K562 (cell line): ENCODE data around the gene ADCY9. TPM values are rescaled to one million over a fixed set of nuclear protein-coding genes. Genes with fewer than 3 reads are reported as not detected.

Experiments
- ATAC-seq: fragments of 200-7000 bp; cut with Tn5 transposase; 3 replicates; pipeline ENCODE4 v1.9.1; 2020; ENCODE audit warnings: moderate library complexity
- BruUV-seq: library from RNA; stranded (reverse); fragments of 400-500 nt; replicated peaks from 2 replicates; lab custom pipeline; 2021; lab: Mats Ljungman, UMichigan
- CTCF ChIA-PET: fragments of 300-600 bp; formaldehyde crosslinking; extraction: SDS; loops from one replicate; lab custom pipeline; 2021; ENCODE audit warnings: low intra/inter-chr PET ratio; lab: Yijun Ruan, JAX
- POLR2A ChIA-PET: fragments of 300-600, 350-650 bp; sonication (Branson Sonifier 250); formaldehyde crosslinking; extraction: SDS; loops from one replicate; lab custom pipeline; 2021; ENCODE audit warnings: antibody characterized with exemption, inconsistent platforms; lab: Yijun Ruan, JAX
- DNase-seq, 4 experiments: peaks; one replicate each; pipeline versions ENCODE4 v3.0.0 to v3.0.0-alpha.2; 2011 to 2018; ENCODE audit warnings: low spot score in 3 of 4, mixed read lengths in 3 of 4; ENCODE audit errors: extremely low read depth in 1 of 4
- FAIRE-seq: peaks from 2 replicates; lab custom pipeline; 2011; peaks lifted over from hg19 to GRCh38; lab: Jason Lieb, UNC
- H2AFZ ChIP-seq: 2 replicates; pipeline ENCODE4 v1.6.0; 2011; ENCODE audit warnings: low read depth, low read length, control low read depth, inconsistent platforms
- H3K27ac ChIP-seq: fragments of 200-600 bp; 3 replicates; pipeline ENCODE4 v1.8.0; 2011; ENCODE audit warnings: low read depth, mild to moderate bottlenecking, control low read depth, inconsistent platforms, low read length, moderate library complexity, mixed read lengths; ENCODE audit errors: extremely low read depth
- H3K27me3 ChIP-seq, 2 experiments: fragments of 300-600 bp in 1 of 2; 2 replicates in 1 of 2; 3 replicates in 1 of 2; pipeline versions ENCODE4 v1.6.0 to v1.8.0; 2011; ENCODE audit warnings: inconsistent platforms in 2 of 2, low read length in 2 of 2, mild to moderate bottlenecking in 1 of 2, mixed read lengths in 1 of 2, moderate library complexity in 1 of 2; ENCODE audit not compliant: control insufficient read depth in 2 of 2, insufficient read depth in 2 of 2
- H3K36me3 ChIP-seq: fragments of 300-600 bp; 3 replicates; pipeline ENCODE4 v1.8.0; 2011; ENCODE audit warnings: mild to moderate bottlenecking, low read length, inconsistent platforms; ENCODE audit not compliant: control insufficient read depth, insufficient read depth
- H3K4me1 ChIP-seq, 2 experiments: fragments of 200-600 bp in 1 of 2; replicated peaks in 1 of 2; 2 replicates in 1 of 2; 3 replicates in 1 of 2; pipeline versions ENCODE4 v1.5.1 to v1.8.0; 2011; ENCODE audit warnings: inconsistent platforms in 2 of 2, low read length in 2 of 2, mild to moderate bottlenecking in 1 of 2, mixed read lengths in 1 of 2, moderate library complexity in 1 of 2; ENCODE audit not compliant: control insufficient read depth in 2 of 2, insufficient read depth in 2 of 2
- H3K4me2 ChIP-seq: 2 replicates; pipeline ENCODE4 v1.6.1; 2011; ENCODE audit warnings: low read length, control low read depth, inconsistent platforms, mixed read lengths; ENCODE audit not compliant: insufficient read depth
- H3K4me3 ChIP-seq: fragments of 200-600 bp; sonication (generic), shearing (Covaris generic); 2 replicates; pipeline ENCODE4 v1.5.1; 2016; ENCODE audit warnings: control low read depth, inconsistent platforms
- H3K79me2 ChIP-seq: fragments of 200-600 bp; 3 replicates; pipeline ENCODE4 v1.8.0; 2011; ENCODE audit warnings: low read length, inconsistent platforms; ENCODE audit not compliant: control insufficient read depth, insufficient read depth
- H3K9ac ChIP-seq, 2 experiments: 2 replicates each; pipeline versions ENCODE4 v1.6.0 to v1.6.1; 2011; ENCODE audit warnings: low read depth in 2 of 2, low read length in 2 of 2, control low read depth in 1 of 2, inconsistent platforms in 1 of 2, mild to moderate bottlenecking in 1 of 2, mixed read lengths in 1 of 2; ENCODE audit not compliant: insufficient read depth in 1 of 2
- H3K9me1 ChIP-seq: one replicate; pipeline ENCODE4 v1.6.0; 2011; ENCODE audit warnings: inconsistent platforms, mild to moderate bottlenecking, low read length, moderate library complexity; ENCODE audit not compliant: control insufficient read depth, insufficient read depth
- H3K9me3 ChIP-seq: replicated peaks from 2 replicates; pipeline ENCODE4 v1.5.1; 2011; ENCODE audit warnings: low read depth, low read length, inconsistent platforms; ENCODE audit not compliant: control insufficient read depth, insufficient read depth
- H4K20me1 ChIP-seq: replicated peaks from 2 replicates; pipeline ENCODE4 v1.6.1; 2011; ENCODE audit warnings: low read length, inconsistent platforms, mixed read lengths; ENCODE audit not compliant: control insufficient read depth, insufficient read depth
- ARID1B ChIP-seq: fragments of 450-650 bp; IDR thresholded peaks from 2 replicates; pipeline ENCODE4 v1.6.1; 2016; ENCODE audit warnings: antibody characterized with exemption, mild to moderate bottlenecking, inconsistent platforms
- JUNB ChIP-seq: fragments of 450-650 bp; formaldehyde crosslinking; conservative IDR thresholded peaks from 2 replicates; pipeline ENCODE4 v1.4.0; 2020; ENCODE audit warnings: mild to moderate bottlenecking
- PHB2 ChIP-seq: fragments of 450-650 bp; IDR thresholded peaks from 2 replicates; pipeline ENCODE4 v1.6.1; 2017; ENCODE audit warnings: low read depth
- POLR2H ChIP-seq: IDR thresholded peaks from 2 replicates; pipeline ENCODE4 v1.6.1; 2016; ENCODE audit warnings: missing genetic modification characterization, low read depth, mild to moderate bottlenecking, control low read depth, missing compliant biosample characterization, moderate library complexity
- RBM14 ChIP-seq: fragments of 200-400 bp; formaldehyde crosslinking; IDR thresholded peaks from 2 replicates; pipeline ENCODE4 v1.6.1; 2018; ENCODE audit warnings: low read depth, mild to moderate bottlenecking, low read length, moderate library complexity, borderline replicate concordance; ENCODE audit not compliant: insufficient read depth
- SIN3B ChIP-seq: fragments of 450-650 bp; IDR thresholded peaks from 2 replicates; pipeline ENCODE4 v1.6.1; 2017; ENCODE audit warnings: low read depth, mild to moderate bottlenecking, moderate library complexity
- SMARCC2 ChIP-seq: fragments of 450-650 bp; IDR thresholded peaks from 2 replicates; pipeline ENCODE4 v1.6.1; 2017; ENCODE audit warnings: antibody characterized with exemption, moderate library complexity, mild to moderate bottlenecking, low read depth
- SRSF3 ChIP-seq: fragments of 200-400 bp; formaldehyde crosslinking; IDR thresholded peaks from 2 replicates; pipeline ENCODE4 v1.6.1; 2016; ENCODE audit warnings: mild to moderate bottlenecking, low read length, moderate library complexity; ENCODE audit not compliant: insufficient read depth
- TBL1XR1 ChIP-seq, 2 experiments: IDR thresholded peaks; 2 replicates each; pipeline ENCODE4 v1.6.1; 2012; ENCODE audit warnings: improper control_type of control experiment in 2 of 2, low read length in 2 of 2, mild to moderate bottlenecking in 1 of 2
- TFAP4 ChIP-seq: sonication (generic); formaldehyde crosslinking; IDR thresholded peaks from 2 replicates; pipeline ENCODE4 v1.8.0; 2022; ENCODE audit warnings: missing genetic modification reagents, mild to moderate bottlenecking, moderate library complexity, borderline replicate concordance
- ZBTB40 ChIP-seq, 2 experiments: fragments of 450-650 bp in 1 of 2; sonication (generic) in 1 of 2; formaldehyde crosslinking in 1 of 2; IDR thresholded peaks; 2 replicates each; pipeline versions ENCODE4 v1.7.1 to v1.9.0; 2016 to 2022; ENCODE audit warnings: inconsistent platforms in 1 of 2, mild to moderate bottlenecking in 1 of 2, missing genetic modification reagents in 1 of 2
- ZSCAN29 ChIP-seq: fragments of 450-650 bp; IDR thresholded peaks from 2 replicates; pipeline ENCODE4 v1.6.1; 2017
- WGBS: fragments of 100-300 bp; shearing (Covaris generic); methylation state at CpG from one replicate; pipeline ENCODE4 v1.1.6; 2016; ENCODE audit warnings: low coverage, mixed read lengths; ENCODE audit not compliant: insufficient coverage; ENCODE audit errors: missing lambda C conversion rate; 5-methylcytosine and 5-hydroxymethylcytosine counted together
- in situ Hi-C: fragments of 300-500 bp; cut with MboI; formaldehyde crosslinking; loops from 4 replicates; pipeline ENCODE4 v1.15.0; 2018; ENCODE audit warnings: inconsistent platforms, mixed read lengths
- intact Hi-C: fragments of 100-400 bp; cut with micrococcal nuclease; formaldehyde crosslinking; loops from 2 replicates; pipeline ENCODE4 v1.14.2; 2022
- polyA plus RNA-seq, 8 experiments: library from polyadenylated mRNA; depleted of rRNA in 4 of 8; stranded (reverse) in 5 of 8; unstranded in 3 of 8; fragments of >200 nt; fragmentation: Nextera tagmentation in 2 of 8; fragmentation: Illumina TruSeq in 1 of 8; extraction: Ambion mirVana in 2 of 8; extraction: Trizol in 1 of 8; gene quantifications; 2 replicates each; pipeline versions ENCODE4 v1.2.1 to v1.2.3, GENCODE V29; 2011 to 2014; ENCODE audit warnings: inconsistent platforms in 1 of 8, missing spikeins in 1 of 8
- total RNA-seq, 7 experiments: library from RNA; depleted of rRNA in 6 of 7; stranded (reverse); fragments of >200 nt in 6 of 7; fragmentation: Illumina TruSeq in 2 of 7; extraction: Trizol in 2 of 7; gene quantifications; 2 replicates each; pipeline versions ENCODE4 v1.2.1 to v1.2.3, GENCODE V29; 2011 to 2021; ENCODE audit warnings: low replicate concordance in 1 of 7

Gene ADCY9
- total and polyA plus RNA-seq, 9 of the 15 experiments (the other 6 are each of a cell fraction or from before 2014, with no cell fraction given), result 0.03 to 0.29 (median 0.17) TPM

- FAIRE-seq, result no peak
- in situ Hi-C loops, result no loop called here
Observed at GRCh38 chr16:4098501-4098900, 17.7 kb downstream of the ADCY9 start.

More at GRCh38 chr16:4098501-4098900, 17.7 kb downstream of the ADCY9 start:
- Histone ChIP-seq H3K4me1 (no peaks in the 10 kb centered on the region), H3K36me3 (no peaks in the 10 kb centered on the region), H3K27ac (no peak overlapping the region), H4K20me1 (0 out of 2 replicates have a peak, but pooled peaks cover 2% of the 10 kb centered on the region), H3K9me3 (no peaks in the 10 kb centered on the region), H3K27me3 (peaks cover 37 to 48% of the 10 kb centered on the region in 2 experiments), H3K9ac (no peak overlapping the region), H3K4me3 (no peak overlapping the region), H3K9me1 (no peaks in the 10 kb centered on the region), H3K79me2 (no peaks in the 10 kb centered on the region), H2AFZ (no peak overlapping the region), H3K4me2 (no peak overlapping the region)
- ChIA-PET CTCF (no interaction called here), POLR2A (interaction anchor here (0.6 kb wide), 2 partner anchors 19 to 1517 kb away, joined by 3 read pairs; no protein-coding TSS in a partner anchor)
- ATAC-seq, result no peak
- 21% methylated on average over 4 of the region's 4 CpGs for WGBS
- intact Hi-C loops, result no loop called here
- no peak for TF ChIP-seq SMARCC2
- no peak for TF ChIP-seq SIN3B
- TF ChIP-seq TFAP4, result no peak
- TF ChIP-seq POLR2H (tag), result no peak
- no peak for TF ChIP-seq TBL1XR1 (IDR thresholded peaks at IDR 0.05; ENCODE audit: low read length in 2 of 2)
- TF ChIP-seq ARID1B, result no peak
- no peak for TF ChIP-seq ZBTB40 (IDR thresholded peaks at IDR 0.05)
- TF ChIP-seq ZBTB40 (CRISPR knock-in tag; IDR thresholded peaks at IDR 0.05), result no peak
- no peak for TF ChIP-seq SRSF3
- no peak for TF ChIP-seq PHB2
- TF ChIP-seq JUNB (CRISPR knock-in tag), result no peak
- TF ChIP-seq RBM14, result no peak
- no peak for TF ChIP-seq ZSCAN29
- no TSS peak for BruUV-seq
- no peak for DNase-seq
